Measurements from ENCODE around the gene ZNF540.
"Not testable (repeated sequence)": the region's sequence is repeated elsewhere in the genome, so short reads cannot be mapped to it uniquely, and the experiment has no call there.

The ZNF540 gene

DNA sequence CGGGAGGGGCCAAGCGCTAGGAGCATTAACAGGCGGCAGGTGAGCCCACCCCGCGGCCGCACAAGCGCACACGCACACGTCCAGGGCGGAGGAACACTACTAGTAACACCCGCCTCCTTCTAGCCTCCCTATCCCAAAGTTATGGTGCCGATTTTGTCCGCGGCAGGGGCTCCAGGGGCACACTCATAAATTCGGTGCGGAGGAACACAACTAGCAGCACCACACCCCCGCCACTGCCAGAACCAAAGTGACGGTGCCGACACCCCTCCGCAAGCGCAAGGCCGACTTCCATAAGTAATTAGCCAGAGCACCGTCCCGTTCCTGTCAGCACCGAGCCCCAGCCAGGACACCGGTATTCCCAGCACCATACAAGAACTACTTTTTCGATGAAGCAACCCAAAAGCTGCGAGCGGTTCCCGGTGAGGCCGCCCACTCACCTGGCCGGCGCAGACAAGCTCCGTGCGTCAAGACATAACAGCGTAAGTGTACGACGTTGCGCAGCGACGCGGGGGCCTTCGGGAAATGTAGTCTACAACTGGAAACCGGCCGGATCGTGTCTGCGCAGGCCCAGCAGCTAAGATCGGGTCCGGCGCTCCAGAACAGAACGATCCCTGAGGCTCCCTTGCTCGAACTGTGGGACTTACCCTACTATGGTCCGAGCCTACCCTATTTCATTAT, at the start of gene ZNF540, which contains the start of gene ZNF571:
Gene ZNF540, plus strand, starts transcription at position 573 of the 678 bp plus-strand sequence. CDS start 3,572 bp downstream, outside the sequence.
Gene ZNF571, minus strand, starts transcription at position 489 of the 678 bp plus-strand sequence. CDS start 8,116 bp downstream, outside the sequence.
- DNase-seq = peak; percentile 96

DNA sequence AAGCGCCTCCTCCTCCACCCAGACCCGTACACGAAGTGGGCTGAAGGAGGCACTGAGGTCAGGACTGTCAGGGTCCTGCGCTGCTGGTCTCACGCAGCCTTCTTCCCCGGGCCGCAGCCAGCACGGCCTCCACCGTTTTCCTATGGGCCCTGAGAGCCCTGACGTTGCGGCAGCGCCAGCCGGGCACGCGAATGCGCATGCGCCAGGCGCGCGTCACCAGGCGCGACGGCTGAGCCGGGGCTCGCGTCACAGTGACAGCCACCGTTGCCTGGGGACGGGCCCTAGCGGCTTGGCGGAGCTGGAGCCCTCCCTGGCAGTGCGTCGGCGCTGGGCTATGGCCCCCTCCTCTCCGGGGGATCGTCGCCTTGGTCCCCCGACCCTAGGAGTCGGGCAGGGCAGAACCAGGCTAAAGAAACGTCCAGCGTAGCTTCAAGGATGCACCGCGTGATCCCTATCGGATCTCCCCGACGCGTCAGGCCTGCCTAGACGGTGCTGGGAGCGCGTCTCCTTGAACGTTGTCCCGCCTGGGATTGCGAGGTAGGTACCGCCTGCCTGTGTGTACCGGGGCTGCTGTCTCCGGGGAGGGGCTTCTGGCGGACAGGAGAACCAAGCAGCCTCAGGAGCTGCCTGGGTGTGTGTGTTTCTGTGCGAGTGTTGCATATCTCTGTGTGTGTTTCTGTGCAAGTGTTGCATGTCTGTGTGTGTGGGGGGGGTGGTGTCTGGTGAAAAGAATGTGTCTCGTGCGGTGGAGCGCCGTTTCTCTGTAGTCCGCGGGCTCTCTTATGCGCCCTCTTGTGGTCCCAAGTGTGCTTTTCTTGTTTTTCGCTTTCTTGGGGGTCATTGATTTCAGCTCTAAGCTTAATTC, 43.3 kb upstream of the ZNF540 start:
- peak; percentile 86 for DNase-seq

GRCh38 chr19:37563518-37563917, 31.2 kb upstream of the ZNF540 start:
- DNase-seq = no peak

- peak; percentile 6 for DNase-seq
Observed at GRCh38 chr19:37564624-37565369, 29.9 kb upstream of the ZNF540 start.

- DNase-seq = no peak
Observed at GRCh38 chr19:37565370-37565669, 29.4 kb upstream of the ZNF540 start.

- DNase-seq = no peak
Observed at GRCh38 chr19:37572203-37572602, 22.5 kb upstream of the ZNF540 start.

DNA sequence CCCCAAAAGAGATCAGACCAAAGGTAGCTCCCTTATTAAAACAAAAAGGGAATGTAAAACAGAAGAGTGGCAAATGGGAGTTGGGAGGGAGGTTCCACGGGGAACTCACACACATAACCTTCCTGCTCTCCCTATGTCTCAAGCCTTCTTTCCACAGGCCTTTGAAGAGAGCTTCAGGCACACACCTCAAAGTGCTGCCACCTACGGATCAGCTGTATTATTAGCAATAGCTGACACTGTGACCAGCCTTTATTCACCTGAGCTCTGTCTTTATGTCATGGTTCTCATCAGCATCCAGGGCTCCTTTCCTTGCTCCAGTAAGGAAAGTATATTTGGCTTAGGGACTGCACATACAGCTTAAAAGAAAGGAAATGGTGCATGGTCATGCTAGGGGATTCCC, 11.3 kb upstream of the ZNF540 start:
- no peak for DNase-seq

GRCh38 chr19:37593996-37594303, 726 bp upstream of the ZNF540 start:
- peak; percentile 25 for DNase-seq

- peak; percentile 59 for DNase-seq
Observed at GRCh38 chr19:37594982-37595382, 306 bp downstream of the ZNF540 start.

- DNase-seq = no peak
Observed at GRCh38 chr19:37635076-37636056, 40.7 kb downstream of the ZNF540 start.

GRCh38 chr19:37654118-37654517, 59.4 kb downstream of the ZNF540 start:
- peak; percentile 42 for DNase-seq

DNA sequence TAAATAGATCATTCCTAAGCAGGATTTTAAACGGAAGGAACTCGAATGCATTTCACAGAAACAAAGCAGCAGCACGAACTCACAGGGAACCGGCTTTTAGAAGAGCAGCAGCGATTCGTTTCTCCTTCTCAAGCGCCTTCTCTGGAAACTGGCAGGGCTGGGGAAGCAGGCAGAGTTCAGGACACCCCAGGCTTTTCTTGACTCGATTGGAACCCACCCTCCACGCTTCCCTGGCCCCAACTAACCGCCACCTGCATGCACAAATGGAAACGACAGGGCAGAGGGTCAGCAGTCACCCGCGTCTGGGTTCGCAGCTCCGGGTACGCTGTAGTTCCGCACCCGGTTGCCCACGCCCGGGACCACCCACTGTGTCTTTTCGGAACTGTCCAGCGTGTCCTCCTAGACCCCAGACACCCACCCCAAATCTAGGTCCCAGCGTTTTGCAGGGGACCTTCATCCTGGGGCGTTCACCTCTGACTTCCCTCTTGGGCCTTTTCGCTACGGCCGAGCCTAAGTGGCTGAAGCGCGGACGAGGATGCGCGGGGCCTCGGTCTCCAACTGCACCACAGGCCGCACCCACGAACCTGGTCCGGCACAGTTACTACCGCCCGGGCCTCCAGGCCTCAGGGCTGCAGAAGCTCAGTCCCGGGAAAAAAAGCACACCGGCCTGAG, 60.1 kb downstream of the ZNF540 start:
- peak; percentile 70 for DNase-seq

- DNase-seq = peak; percentile 88
Observed at GRCh38 chr19:37655301-37655688, 60.6 kb downstream of the ZNF540 start, which contains the start of gene ZFP30. ZFP30 (minus strand) TSS chr19:37655465; CDS start chr19:37647822, 7,643 bp downstream.

DNA sequence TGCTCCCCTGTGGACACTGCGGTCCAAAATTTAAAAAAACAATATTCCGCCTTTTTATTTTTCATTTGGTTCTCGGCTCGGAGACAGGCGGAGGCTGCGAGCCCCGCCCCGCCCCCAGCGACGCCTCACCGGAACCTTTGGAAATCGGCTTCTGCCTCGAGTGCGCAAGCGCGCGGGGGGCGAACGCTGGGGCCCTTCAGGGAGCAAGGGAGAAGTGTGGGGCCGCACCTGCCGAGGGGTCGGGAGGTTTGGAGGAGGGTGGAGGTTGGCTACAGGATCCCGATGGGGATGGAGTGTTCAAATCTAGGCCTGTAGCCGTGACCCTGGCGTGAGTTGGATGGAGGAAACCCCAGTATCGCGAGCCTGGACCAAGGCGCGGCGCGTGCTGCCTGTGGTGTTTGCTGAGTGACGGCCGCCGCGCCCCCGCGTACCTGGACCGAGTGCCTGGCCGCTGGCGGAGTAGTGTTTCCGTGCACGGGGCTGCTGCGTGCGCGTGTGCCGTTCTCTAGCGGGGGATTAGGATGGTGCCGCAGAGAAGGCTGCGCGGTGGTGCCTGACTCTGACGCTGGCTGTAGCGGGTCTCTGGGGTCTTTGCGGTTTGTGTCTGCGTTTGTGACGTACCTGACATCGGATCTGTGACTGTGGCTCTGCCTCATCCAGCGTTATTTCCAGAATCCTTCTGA, 61.2 kb downstream of the ZNF540 start:
- peak; percentile 91 for DNase-seq

GRCh38 chr19:37657157-37657556, 62.5 kb downstream of the ZNF540 start:
- DNase-seq = not testable (repeated sequence)
